Keratinocyte (primary cell): ENCODE data around the gene PIK3CD. TPM values are rescaled to one million over a fixed set of nuclear protein-coding genes. Genes with fewer than 3 reads are reported as not detected.

Source experiments
- DNase-seq: peaks from one replicate; pipeline ENCODE4 v3.0.0-alpha.2; 2011; ENCODE audit warnings: low read depth, missing footprints, low spot score
- FAIRE-seq: peaks from 2 replicates; lab custom pipeline; 2011; peaks lifted over from hg19 to GRCh38; lab: Jason Lieb, UNC
- H2AFZ ChIP-seq: 2 replicates; pipeline ENCODE4 v1.6.0; 2012; ENCODE audit warnings: low read length, control low read depth, inconsistent platforms; ENCODE audit not compliant: control insufficient read depth
- H3K27ac ChIP-seq: 2 replicates; pipeline ENCODE4 v1.5.1; 2011; ENCODE audit warnings: low read length; ENCODE audit not compliant: control insufficient read depth, insufficient read depth
- H3K27me3 ChIP-seq: 3 replicates; pipeline ENCODE4 v1.6.0; 2011; ENCODE audit warnings: low read length; ENCODE audit not compliant: control insufficient read depth, insufficient read depth; ENCODE audit errors: extremely low read depth
- H3K36me3 ChIP-seq, 2 experiments: 2 replicates in 1 of 2; 3 replicates in 1 of 2; pipeline ENCODE4 v1.5.1; 2011; ENCODE audit warnings: low read length in 2 of 2, mild to moderate bottlenecking in 1 of 2; ENCODE audit not compliant: control insufficient read depth in 2 of 2, insufficient read depth in 2 of 2; ENCODE audit errors: extremely low read depth in 1 of 2
- H3K4me1 ChIP-seq: 3 replicates; pipeline ENCODE4 v1.5.1; 2011; ENCODE audit warnings: low read length; ENCODE audit not compliant: control insufficient read depth, insufficient read depth; ENCODE audit errors: extremely low read depth
- H3K4me2 ChIP-seq: 3 replicates; pipeline ENCODE4 v1.6.0; 2011; ENCODE audit warnings: low read depth, low read length; ENCODE audit not compliant: control insufficient read depth, insufficient read depth; ENCODE audit errors: extremely low read depth
- H3K4me3 ChIP-seq, 3 experiments: fragments of 200-600 bp in 1 of 3; sonication (generic) in 1 of 3; 2 replicates in 2 of 3; 3 replicates in 1 of 3; pipeline ENCODE4 v1.5.1; 2011 to 2016; ENCODE audit warnings: low read length in 3 of 3, mild to moderate bottlenecking in 3 of 3, control low read depth in 2 of 3, inconsistent platforms in 1 of 3, low read depth in 1 of 3, mixed read lengths in 1 of 3, mixed run types in 1 of 3, moderate library complexity in 1 of 3; ENCODE audit not compliant: control insufficient read depth in 2 of 3, insufficient read depth in 2 of 3; ENCODE audit errors: extremely low read depth in 1 of 3
- H3K79me2 ChIP-seq: 2 replicates; pipeline ENCODE4 v1.6.0; 2012; ENCODE audit warnings: low read length; ENCODE audit not compliant: control insufficient read depth, insufficient read depth
- H3K9ac ChIP-seq: 3 replicates; pipeline ENCODE4 v1.6.0; 2011; ENCODE audit warnings: low read length; ENCODE audit not compliant: control insufficient read depth, insufficient read depth; ENCODE audit errors: extremely low read depth
- H3K9me1 ChIP-seq: 3 replicates; pipeline ENCODE4 v1.6.0; 2011; ENCODE audit warnings: low read length; ENCODE audit not compliant: control insufficient read depth, insufficient read depth; ENCODE audit errors: extremely low read depth
- H3K9me3 ChIP-seq: 2 replicates; pipeline ENCODE4 v1.5.1; 2012; ENCODE audit warnings: low read depth, low read length; ENCODE audit not compliant: control insufficient read depth
- H4K20me1 ChIP-seq: 3 replicates; pipeline ENCODE4 v1.6.0; 2011; ENCODE audit warnings: low read length; ENCODE audit not compliant: control insufficient read depth, insufficient read depth; ENCODE audit errors: extremely low read depth
- EZH2 ChIP-seq: IDR thresholded peaks from one replicate; pipeline ENCODE4 v1.6.1; 2012; ENCODE audit warnings: inconsistent platforms, mild to moderate bottlenecking, low read length, moderate library complexity
- dilution Hi-C: fragments of 300-500 bp; cut with MboI; formaldehyde crosslinking; loops from one replicate; pipeline ENCODE4 v1.7.0; 2020; ENCODE audit warnings: low sequenced_read_pairs; ENCODE audit not compliant: extremely low pct_ligation_motif_present
- polyA plus RNA-seq, 5 experiments: library from polyadenylated mRNA; depleted of rRNA in 3 of 5; stranded (reverse) in 3 of 5; stranded (forward) in 1 of 5; unstranded in 1 of 5; fragments of >200 nt; gene quantifications; 1 replicate in 1 of 5; 2 replicates in 3 of 5; 3 replicates in 1 of 5; pipeline versions ENCODE4 v1.2.1 to v1.2.3, GENCODE V29; 2011 to 2012; ENCODE audit warnings: missing spikeins in 2 of 5, low read depth in 1 of 5, low replicate concordance in 1 of 5
- TF ChIP-seq, protein P1 (sequence below), 3 experiments: IDR thresholded peaks in 1 of 3; conservative IDR thresholded peaks in 1 of 3; optimal IDR thresholded peaks in 1 of 3; 2 replicates in 2 of 3; 3 replicates in 1 of 3; pipeline versions ENCODE3 to v1.5.1; 2011; ENCODE audit warnings: low read length in 3 of 3, mild to moderate bottlenecking in 3 of 3, moderate library complexity in 2 of 3, control low read depth in 1 of 3, inconsistent platforms in 1 of 3; ENCODE audit not compliant: insufficient read depth in 2 of 3; ENCODE audit errors: extremely low read depth in 1 of 3

Gene PIK3CD
- polyA plus RNA-seq, 1 donor (not counting 4 experiments of a cell fraction or from before 2014, with no cell fraction given), result 7.8 TPM

DNA sequence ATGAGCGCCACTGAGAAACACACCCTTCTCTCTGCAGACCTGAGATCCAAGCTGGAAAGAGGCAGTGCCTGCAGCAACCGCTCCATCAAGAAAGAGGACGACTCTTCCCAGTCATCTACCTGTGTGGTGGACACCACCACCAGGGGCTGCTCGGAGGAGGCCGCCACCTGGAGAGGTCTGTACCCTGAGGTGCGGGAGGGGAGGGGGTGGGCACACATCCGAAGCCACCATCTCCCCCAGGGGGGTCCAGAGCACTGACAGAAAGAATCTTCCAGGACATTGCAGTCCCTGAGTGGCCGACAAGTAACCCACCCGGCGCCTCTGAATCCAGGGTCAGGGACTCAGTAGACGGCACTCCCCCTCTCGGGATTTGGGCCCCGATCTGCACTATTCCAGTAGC lies 39.8 kb upstream of the PIK3CD start:
- Histone ChIP-seq H3K9me3 (no peaks in the 10 kb centered on the region), H3K4me3 (no peak overlapping the region), H3K9me1 (no peaks in the 10 kb centered on the region), H3K4me1 (no peaks in the 10 kb centered on the region), H3K27me3 (no peaks in the 10 kb centered on the region), H3K36me3 (peaks cover 8 to 14% of the 10 kb centered on the region in 2 experiments), H3K79me2 (no peaks in the 10 kb centered on the region), H4K20me1 (no peaks in the 10 kb centered on the region), H2AFZ (no peak overlapping the region), H3K4me2 (no peak overlapping the region), H3K27ac (no peak overlapping the region), H3K9ac (no peak overlapping the region)
- no peak for FAIRE-seq
- DNase-seq, result no peak
- no peak for TF ChIP-seq EZH2
- TF ChIP-seq, protein P1, sequence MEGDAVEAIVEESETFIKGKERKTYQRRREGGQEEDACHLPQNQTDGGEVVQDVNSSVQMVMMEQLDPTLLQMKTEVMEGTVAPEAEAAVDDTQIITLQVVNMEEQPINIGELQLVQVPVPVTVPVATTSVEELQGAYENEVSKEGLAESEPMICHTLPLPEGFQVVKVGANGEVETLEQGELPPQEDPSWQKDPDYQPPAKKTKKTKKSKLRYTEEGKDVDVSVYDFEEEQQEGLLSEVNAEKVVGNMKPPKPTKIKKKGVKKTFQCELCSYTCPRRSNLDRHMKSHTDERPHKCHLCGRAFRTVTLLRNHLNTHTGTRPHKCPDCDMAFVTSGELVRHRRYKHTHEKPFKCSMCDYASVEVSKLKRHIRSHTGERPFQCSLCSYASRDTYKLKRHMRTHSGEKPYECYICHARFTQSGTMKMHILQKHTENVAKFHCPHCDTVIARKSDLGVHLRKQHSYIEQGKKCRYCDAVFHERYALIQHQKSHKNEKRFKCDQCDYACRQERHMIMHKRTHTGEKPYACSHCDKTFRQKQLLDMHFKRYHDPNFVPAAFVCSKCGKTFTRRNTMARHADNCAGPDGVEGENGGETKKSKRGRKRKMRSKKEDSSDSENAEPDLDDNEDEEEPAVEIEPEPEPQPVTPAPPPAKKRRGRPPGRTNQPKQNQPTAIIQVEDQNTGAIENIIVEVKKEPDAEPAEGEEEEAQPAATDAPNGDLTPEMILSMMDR (optimal IDR thresholded peaks at IDR 0.05 in 1 of 3, IDR thresholded peaks at IDR 0.05 in 1 of 3, conservative IDR thresholded peaks at IDR 0.05 in 1 of 3; ENCODE audit: extremely low read depth in 1 of 3, insufficient read depth in 2 of 3, low read length in 3 of 3), result no peak
- dilution Hi-C loops, result no loop called here

DNA sequence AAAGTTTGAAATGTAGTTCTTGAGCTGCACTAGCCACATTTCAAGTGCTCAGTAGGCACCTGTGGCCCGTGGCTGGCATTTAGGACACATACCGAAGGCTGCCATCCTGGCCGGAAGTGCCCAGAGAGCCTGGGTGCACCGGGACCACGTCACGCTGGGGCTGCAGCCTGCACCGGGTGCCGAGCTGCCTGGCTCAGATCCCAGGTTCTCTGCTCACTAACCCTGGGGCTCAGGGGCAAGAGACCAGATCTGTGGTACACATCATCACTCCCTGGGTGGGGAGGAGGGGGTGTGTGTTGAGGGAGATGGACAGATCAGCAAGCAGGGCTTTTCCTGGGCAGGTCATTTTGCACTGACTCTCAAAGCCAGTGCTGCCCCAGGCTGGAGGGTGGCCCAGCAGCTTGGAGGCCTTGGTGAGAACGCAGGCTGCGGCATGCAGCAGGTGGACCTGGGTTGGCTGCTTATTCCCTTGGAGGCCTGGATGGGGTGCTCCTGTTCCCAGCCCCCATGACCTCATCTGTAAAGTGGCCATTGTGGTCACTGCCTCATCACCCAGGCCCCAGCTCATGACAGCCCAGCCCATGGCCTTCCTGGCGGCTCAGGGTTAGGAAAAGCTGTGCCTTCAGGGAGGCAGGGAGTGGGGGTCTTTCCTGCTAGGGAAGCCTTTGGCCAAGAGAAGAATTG lies 39.2 kb upstream of the PIK3CD start:
- Histone ChIP-seq H3K79me2 (no peaks in the 10 kb centered on the region), H3K4me2 (no peak overlapping the region), H4K20me1 (no peaks in the 10 kb centered on the region), H3K9me3 (no peaks in the 10 kb centered on the region), H3K27me3 (no peaks in the 10 kb centered on the region), H3K4me1 (no peaks in the 10 kb centered on the region), H3K27ac (no peak overlapping the region), H3K9ac (no peak overlapping the region), H3K36me3 (peaks cover 8 to 14% of the 10 kb centered on the region in 2 experiments), H3K4me3 (no peak overlapping the region), H3K9me1 (no peaks in the 10 kb centered on the region), H2AFZ (no peak overlapping the region)
- TF ChIP-seq, protein P1 (optimal IDR thresholded peaks at IDR 0.05 in 1 of 3, IDR thresholded peaks at IDR 0.05 in 1 of 3, conservative IDR thresholded peaks at IDR 0.05 in 1 of 3; ENCODE audit: extremely low read depth in 1 of 3, insufficient read depth in 2 of 3, low read length in 3 of 3), result no peak
- no peak for TF ChIP-seq EZH2
- dilution Hi-C loops, result no loop called here
- FAIRE-seq (no peak), DNase-seq (no peak)
